Measurements from ENCODE around the gene AURKAIP1. TPM values are rescaled to one million over a fixed set of nuclear protein-coding genes. Genes with fewer than 3 reads are reported as not detected.
A peak's percentile ranks its signal among the peaks of the same experiment; 100 is the strongest.

The AURKAIP1 gene
- total and polyA plus RNA-seq, 9 of the 15 experiments (the other 6 are each of a cell fraction or from before 2014, with no cell fraction given): 7.8 to 478 (median 92.0) TPM

DNA sequence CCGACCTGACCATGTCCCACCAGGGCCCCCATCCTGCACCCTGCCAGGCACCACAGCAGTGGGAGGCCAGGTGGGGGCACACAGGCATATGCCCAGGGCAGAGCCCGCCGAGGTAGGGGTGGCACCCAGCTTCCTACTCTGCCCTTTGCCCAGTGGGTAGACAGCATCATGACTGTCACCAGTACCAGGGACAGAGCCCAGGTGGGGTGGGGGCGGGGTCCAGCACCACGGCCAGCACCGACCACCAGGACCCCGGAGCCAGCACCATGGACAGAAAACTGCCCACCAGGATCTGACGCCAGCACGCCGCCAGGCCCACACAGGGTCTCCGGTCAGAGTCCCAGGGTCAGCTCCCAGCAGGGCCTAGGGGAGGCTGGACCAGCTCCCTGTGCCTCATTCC is 40.2 kb downstream of the AURKAIP1 start (continued):
- no peak for TF ChIP-seq POLR2AphosphoS5 (IDR thresholded peaks at IDR 0.05; ENCODE audit: control insufficient read depth, insufficient read depth, low read depth, low read length)
- TF ChIP-seq, protein P1, sequence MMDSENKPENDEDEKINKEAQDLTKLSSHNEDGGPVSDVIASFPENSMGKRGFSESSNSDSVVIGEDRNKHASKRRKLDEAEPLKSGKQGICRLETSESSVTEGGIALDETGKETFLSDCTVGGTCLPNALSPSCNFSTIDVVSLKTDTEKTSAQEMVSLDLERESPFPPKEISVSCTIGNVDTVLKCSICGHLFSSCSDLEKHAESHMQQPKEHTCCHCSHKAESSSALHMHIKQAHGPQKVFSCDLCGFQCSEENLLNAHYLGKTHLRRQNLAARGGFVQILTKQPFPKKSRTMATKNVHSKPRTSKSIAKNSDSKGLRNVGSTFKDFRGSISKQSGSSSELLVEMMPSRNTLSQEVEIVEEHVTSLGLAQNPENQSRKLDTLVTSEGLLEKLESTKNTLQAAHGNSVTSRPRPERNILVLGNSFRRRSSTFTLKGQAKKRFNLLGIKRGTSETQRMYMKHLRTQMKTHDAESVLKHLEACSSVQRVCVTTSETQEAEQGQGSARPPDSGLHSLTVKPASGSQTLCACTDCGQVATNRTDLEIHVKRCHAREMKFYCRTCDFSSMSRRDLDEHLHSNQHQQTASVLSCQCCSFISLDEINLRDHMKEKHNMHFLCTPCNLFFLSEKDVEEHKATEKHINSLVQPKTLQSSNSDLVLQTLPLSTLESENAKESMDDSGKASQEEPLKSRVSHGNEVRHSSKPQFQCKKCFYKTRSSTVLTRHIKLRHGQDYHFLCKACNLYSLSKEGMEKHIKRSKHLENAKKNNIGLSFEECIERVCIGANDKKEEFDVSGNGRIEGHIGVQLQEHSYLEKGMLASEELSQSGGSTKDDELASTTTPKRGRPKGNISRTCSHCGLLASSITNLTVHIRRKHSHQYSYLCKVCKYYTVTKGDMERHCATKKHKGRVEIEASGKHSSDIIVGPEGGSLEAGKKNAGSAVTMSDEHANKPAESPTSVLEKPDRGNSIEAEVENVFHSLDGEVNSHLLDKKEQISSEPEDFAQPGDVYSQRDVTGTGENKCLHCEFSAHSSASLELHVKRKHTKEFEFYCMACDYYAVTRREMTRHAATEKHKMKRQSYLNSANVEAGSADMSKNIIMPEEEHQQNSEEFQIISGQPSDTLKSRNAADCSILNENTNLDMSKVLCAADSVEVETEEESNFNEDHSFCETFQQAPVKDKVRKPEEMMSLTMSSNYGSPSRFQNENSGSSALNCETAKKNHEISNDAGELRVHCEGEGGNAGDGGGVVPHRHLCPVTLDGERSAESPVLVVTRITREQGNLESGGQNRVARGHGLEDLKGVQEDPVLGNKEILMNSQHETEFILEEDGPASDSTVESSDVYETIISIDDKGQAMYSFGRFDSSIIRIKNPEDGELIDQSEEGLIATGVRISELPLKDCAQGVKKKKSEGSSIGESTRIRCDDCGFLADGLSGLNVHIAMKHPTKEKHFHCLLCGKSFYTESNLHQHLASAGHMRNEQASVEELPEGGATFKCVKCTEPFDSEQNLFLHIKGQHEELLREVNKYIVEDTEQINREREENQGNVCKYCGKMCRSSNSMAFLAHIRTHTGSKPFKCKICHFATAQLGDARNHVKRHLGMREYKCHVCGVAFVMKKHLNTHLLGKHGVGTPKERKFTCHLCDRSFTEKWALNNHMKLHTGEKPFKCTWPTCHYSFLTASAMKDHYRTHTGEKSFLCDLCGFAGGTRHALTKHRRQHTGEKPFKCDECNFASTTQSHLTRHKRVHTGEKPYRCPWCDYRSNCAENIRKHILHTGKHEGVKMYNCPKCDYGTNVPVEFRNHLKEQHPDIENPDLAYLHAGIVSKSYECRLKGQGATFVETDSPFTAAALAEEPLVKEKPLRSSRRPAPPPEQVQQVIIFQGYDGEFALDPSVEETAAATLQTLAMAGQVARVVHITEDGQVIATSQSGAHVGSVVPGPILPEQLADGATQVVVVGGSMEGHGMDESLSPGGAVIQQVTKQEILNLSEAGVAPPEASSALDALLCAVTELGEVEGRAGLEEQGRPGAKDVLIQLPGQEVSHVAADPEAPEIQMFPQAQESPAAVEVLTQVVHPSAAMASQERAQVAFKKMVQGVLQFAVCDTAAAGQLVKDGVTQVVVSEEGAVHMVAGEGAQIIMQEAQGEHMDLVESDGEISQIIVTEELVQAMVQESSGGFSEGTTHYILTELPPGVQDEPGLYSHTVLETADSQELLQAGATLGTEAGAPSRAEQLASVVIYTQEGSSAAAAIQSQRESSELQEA (IDR thresholded peaks at IDR 0.05; ENCODE audit: low read depth): no peak
- no peak for TF ChIP-seq CHAMP1 (IDR thresholded peaks at IDR 0.05)
- no peak for TF ChIP-seq CBX1 (IDR thresholded peaks at IDR 0.05; ENCODE audit: low read depth)
- no peak for TF ChIP-seq IRF2 (CRISPR knock-in tag; IDR thresholded peaks at IDR 0.05)
- TF ChIP-seq, protein P2, sequence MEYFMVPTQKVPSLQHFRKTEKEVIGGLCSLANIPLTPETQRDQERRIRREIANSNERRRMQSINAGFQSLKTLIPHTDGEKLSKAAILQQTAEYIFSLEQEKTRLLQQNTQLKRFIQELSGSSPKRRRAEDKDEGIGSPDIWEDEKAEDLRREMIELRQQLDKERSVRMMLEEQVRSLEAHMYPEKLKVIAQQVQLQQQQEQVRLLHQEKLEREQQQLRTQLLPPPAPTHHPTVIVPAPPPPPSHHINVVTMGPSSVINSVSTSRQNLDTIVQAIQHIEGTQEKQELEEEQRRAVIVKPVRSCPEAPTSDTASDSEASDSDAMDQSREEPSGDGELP (CRISPR knock-in tag; IDR thresholded peaks at IDR 0.05; ENCODE audit: borderline replicate concordance): peak; percentile 66

All from K562 (cell line).